Smooth muscle cell (in vitro differentiated cells): ENCODE results near the gene DENND2A. TPM values are rescaled to one million over a fixed set of nuclear protein-coding genes. Genes with fewer than 3 reads are reported as not detected.
A peak's percentile ranks its signal among the peaks of the same experiment; 100 is the strongest.

Source experiments
- DNase-seq: peaks from one replicate; lab custom pipeline; 2025; ENCODE audit not compliant: unreplicated experiment; lab: John Stamatoyannopoulos, UW
- H2AFZ ChIP-seq: fragments of 200-600 bp; sonication (generic); 2 replicates; pipeline ENCODE4 v1.6.0; 2016; ENCODE audit warnings: antibody characterized with exemption, low read depth, mild to moderate bottlenecking
- H3F3A ChIP-seq: fragments of 200-600 bp; sonication (generic); 2 replicates; pipeline ENCODE4 v1.6.0; 2017; ENCODE audit warnings: antibody characterized with exemption, low read depth
- H3K27ac ChIP-seq: fragments of 200-600 bp; sonication (generic); 2 replicates; pipeline ENCODE4 v1.5.1; 2016; ENCODE audit warnings: low read depth, mild to moderate bottlenecking
- H3K27me3 ChIP-seq: fragments of 200-600 bp; sonication (generic); 2 replicates; pipeline ENCODE4 v1.6.1; 2016; ENCODE audit warnings: low read depth, mild to moderate bottlenecking
- H3K36me3 ChIP-seq: fragments of 200-600 bp; sonication (generic); 2 replicates; pipeline ENCODE4 v1.5.1; 2016; ENCODE audit warnings: low read depth
- H3K4me1 ChIP-seq: fragments of 200-600 bp; sonication (generic); 2 replicates; pipeline ENCODE4 v1.5.1; 2016; ENCODE audit warnings: low read depth
- H3K4me2 ChIP-seq: fragments of 200-600 bp; sonication (generic); 2 replicates; pipeline ENCODE4 v1.6.0; 2016; ENCODE audit warnings: mild to moderate bottlenecking
- H3K4me3 ChIP-seq: fragments of 200-600 bp; sonication (generic); 2 replicates; pipeline ENCODE4 v1.5.1; 2016; ENCODE audit warnings: mild to moderate bottlenecking
- H3K79me2 ChIP-seq: fragments of 200-600 bp; sonication (generic); 2 replicates; pipeline ENCODE4 v1.6.0; 2016; ENCODE audit warnings: low read depth, mild to moderate bottlenecking
- H3K9ac ChIP-seq: fragments of 200-600 bp; sonication (generic); 2 replicates; pipeline ENCODE4 v1.6.0; 2016; ENCODE audit warnings: low read depth
- H3K9me3 ChIP-seq: fragments of 200-600 bp; sonication (generic); replicated peaks from 2 replicates; pipeline ENCODE4 v1.5.1; 2016; ENCODE audit warnings: low read depth
- H4K20me1 ChIP-seq: fragments of 200-600 bp; sonication (generic); 2 replicates; pipeline ENCODE4 v1.6.0; 2016; ENCODE audit warnings: low read depth
- WGBS: methylation state at CpG from one replicate; pipeline ENCODE4 v1.1.7; 2016; ENCODE audit warnings: low lambda C conversion rate; 5-methylcytosine and 5-hydroxymethylcytosine counted together
- polyA plus RNA-seq: library from polyadenylated mRNA; unstranded; fragments of >200 nt; fragmentation: Nextera tagmentation; extraction: Ambion mirVana; gene quantifications from 2 replicates; pipeline ENCODE4 v1.2.1, GENCODE V29; 2016
- total RNA-seq: library from RNA; depleted of rRNA; stranded (reverse); fragments of >200 nt; gene quantifications from 2 replicates; pipeline ENCODE4 v1.2.3, GENCODE V29; 2014
- TF ChIP-seq, protein P1 (sequence below): fragments of 200-600 bp; sonication (generic); IDR thresholded peaks from 2 replicates; pipeline ENCODE4 v1.5.1; 2017; ENCODE audit warnings: borderline replicate concordance, mild to moderate bottlenecking, antibody characterized with exemption; ENCODE audit not compliant: insufficient read depth, poor library complexity, severe bottlenecking

The DENND2A gene
- total and polyA plus RNA-seq, 2 experiments from 2014 or later: 1.8 to 4.6 TPM

DNA sequence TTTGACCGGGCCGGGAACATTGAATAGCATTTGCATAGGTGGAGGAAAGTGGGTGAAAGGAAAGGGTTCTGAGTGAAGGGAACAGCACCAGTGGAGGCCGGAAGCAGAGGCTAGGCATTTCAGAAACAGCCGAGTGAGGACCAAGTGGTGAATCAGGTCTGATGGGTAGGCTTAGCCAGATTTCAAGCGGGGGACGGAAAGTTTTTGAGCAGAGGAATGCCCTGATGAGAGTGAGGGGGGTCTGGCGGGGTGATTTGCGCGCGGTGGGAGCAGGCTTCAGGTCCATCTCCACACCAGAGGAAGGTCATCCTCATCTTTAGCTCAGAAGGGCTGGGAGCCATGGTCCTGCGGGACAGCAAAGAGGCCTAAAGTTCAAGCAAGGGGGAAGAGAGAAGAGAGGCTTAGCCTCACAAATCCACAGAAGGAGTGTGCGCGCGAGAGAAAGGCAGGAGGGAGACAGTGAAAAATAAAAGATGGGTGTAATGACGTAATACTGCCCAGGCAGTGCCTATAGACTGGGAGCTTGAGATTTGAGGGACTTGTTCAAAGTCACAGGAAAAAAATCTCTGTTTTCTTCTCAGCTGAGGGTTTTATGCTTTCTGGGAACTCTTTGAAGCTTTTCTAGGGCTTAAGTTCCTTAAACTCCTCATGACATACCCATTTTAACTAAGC, 1.0 kb upstream of the DENND2A start:
- TF ChIP-seq, protein P1, sequence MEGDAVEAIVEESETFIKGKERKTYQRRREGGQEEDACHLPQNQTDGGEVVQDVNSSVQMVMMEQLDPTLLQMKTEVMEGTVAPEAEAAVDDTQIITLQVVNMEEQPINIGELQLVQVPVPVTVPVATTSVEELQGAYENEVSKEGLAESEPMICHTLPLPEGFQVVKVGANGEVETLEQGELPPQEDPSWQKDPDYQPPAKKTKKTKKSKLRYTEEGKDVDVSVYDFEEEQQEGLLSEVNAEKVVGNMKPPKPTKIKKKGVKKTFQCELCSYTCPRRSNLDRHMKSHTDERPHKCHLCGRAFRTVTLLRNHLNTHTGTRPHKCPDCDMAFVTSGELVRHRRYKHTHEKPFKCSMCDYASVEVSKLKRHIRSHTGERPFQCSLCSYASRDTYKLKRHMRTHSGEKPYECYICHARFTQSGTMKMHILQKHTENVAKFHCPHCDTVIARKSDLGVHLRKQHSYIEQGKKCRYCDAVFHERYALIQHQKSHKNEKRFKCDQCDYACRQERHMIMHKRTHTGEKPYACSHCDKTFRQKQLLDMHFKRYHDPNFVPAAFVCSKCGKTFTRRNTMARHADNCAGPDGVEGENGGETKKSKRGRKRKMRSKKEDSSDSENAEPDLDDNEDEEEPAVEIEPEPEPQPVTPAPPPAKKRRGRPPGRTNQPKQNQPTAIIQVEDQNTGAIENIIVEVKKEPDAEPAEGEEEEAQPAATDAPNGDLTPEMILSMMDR: no peak
- H2AFZ ChIP-seq: no peak overlapping the region
- H3K27me3 ChIP-seq: no peaks in the 10 kb centered on the region
- peaks cover 20% of the 10 kb centered on the region for H3K4me1 ChIP-seq
- H3K4me3 ChIP-seq: no peak overlapping the region
- WGBS: 24% methylated on average over 15 of the region's 15 CpGs
- no peak for DNase-seq
- peaks cover 17% of the 10 kb centered on the region for H3F3A ChIP-seq
- H4K20me1 ChIP-seq: peaks cover 13% of the 10 kb centered on the region
- peak overlapping the region; percentile 37 for H3K27ac ChIP-seq
- no peaks in the 10 kb centered on the region for H3K36me3 ChIP-seq
- H3K79me2 ChIP-seq: no peaks in the 10 kb centered on the region
- H3K9ac ChIP-seq: no peak overlapping the region
- H3K4me2 ChIP-seq: peak overlapping the region; percentile 94
- H3K9me3 ChIP-seq: no peaks in the 10 kb centered on the region

GRCh38 chr7:140640060-140640637, 464 bp downstream of the DENND2A start:
- Histone ChIP-seq H3K27me3 (no peaks in the 10 kb centered on the region), H3K36me3 (no peaks in the 10 kb centered on the region), H3K79me2 (no peaks in the 10 kb centered on the region), H4K20me1 (peaks cover 22% of the 10 kb centered on the region), H3K27ac (peak overlapping the region; percentile 48), H3K4me3 (peak overlapping the region; percentile 66), H3K4me2 (peak overlapping the region; percentile 94), H2AFZ (no peak overlapping the region), H3F3A (peaks cover 17% of the 10 kb centered on the region), H3K4me1 (peaks cover 20% of the 10 kb centered on the region), H3K9ac (peak overlapping the region; percentile 74), H3K9me3 (no peaks in the 10 kb centered on the region)
- WGBS: 1% methylated on average over 39 of the region's 74 CpGs
- TF ChIP-seq, protein P1: no peak
- DNase-seq: peak; percentile 53

DNA sequence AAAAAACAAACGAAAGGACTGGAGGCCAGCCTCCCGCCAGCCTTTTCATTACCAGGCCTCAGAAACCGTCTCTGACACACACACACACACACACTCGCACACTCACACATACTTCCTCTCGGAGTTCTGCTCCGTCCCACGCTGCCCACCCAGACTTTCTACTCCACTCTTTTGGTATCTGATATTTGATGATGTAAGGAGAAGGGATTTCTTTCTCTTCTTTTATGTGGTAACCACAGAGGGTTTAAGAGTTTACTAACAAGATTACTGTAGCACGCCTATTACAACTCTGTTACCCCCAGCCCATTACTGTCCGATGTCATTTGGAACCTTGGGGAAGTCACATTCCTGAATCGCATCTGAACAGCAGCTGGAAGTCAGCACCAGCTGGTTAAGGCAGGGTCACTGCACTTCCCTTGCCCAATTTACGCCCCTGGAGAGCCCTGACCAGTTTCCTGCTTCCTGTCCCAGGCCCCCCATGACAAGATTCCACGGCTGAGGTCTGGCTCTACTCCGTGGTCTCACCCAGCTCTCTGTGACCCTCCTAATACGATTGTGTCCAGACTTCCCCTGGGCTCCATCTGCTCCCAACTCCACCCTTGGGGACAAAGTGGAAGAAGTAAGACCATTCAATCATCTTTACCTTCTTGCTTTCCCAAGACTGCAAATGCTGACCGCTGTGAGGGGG, 1.1 kb downstream of the DENND2A start:
- no peaks in the 10 kb centered on the region for H3K27me3 ChIP-seq
- no peaks in the 10 kb centered on the region for H3K36me3 ChIP-seq
- H2AFZ ChIP-seq: no peak overlapping the region
- H4K20me1 ChIP-seq: peaks cover 27% of the 10 kb centered on the region
- no peak for DNase-seq
- H3K9ac ChIP-seq: peak overlapping the region; percentile 74
- H3K79me2 ChIP-seq: peaks cover 2% of the 10 kb centered on the region
- TF ChIP-seq, protein P1: no peak
- peak overlapping the region; percentile 94 for H3K4me2 ChIP-seq
- H3K27ac ChIP-seq: peak overlapping the region; percentile 48
- H3K9me3 ChIP-seq: no peaks in the 10 kb centered on the region
- H3K4me3 ChIP-seq: peak overlapping the region; percentile 66
- peaks cover 17% of the 10 kb centered on the region for H3F3A ChIP-seq
- 12% methylated on average over 15 of the region's 15 CpGs for WGBS
- H3K4me1 ChIP-seq: peaks cover 20% of the 10 kb centered on the region
